Measurements from ENCODE around the gene FIP1L1. TPM values are rescaled to one million over a fixed set of nuclear protein-coding genes. Genes with fewer than 3 reads are reported as not detected.

Gene FIP1L1
- total RNA-seq, 1 donor from 2014 or later = 57.8 TPM

DNA sequence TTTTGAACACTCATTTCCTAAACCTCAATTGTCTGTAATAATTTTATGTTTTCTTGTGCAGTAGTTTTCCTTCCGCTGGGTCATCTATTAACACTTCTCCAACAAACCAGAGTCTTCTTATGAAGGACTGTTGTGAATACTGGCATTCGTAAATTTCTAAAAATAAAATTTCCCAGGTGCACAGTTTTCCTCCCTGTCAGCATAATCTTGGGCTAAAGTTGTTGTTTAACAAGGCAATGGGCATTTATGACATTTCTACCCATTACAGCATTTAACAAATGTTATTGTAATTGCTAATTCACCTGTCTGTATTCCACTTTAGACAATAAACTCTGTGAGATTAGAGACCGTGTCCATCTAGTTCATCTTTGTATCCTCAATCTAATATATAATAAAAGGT is 12.8 kb upstream of the FIP1L1 start:
- H3K9me3 Mint-ChIP-seq (ENCODE audit: unreplicated experiment) = no peaks in the 10 kb centered on the region
- no peak for TF ChIP-seq CTCF (IDR thresholded peaks at IDR 0.05)
- DNase-seq (ENCODE audit: extremely low spot score, unreplicated experiment) = no peak
- H3K27ac Mint-ChIP-seq (ENCODE audit: unreplicated experiment) = no peak overlapping the region
- peaks cover 20% of the 10 kb centered on the region for H3K27me3 Mint-ChIP-seq (ENCODE audit: unreplicated experiment)
- peaks cover 3% of the 10 kb centered on the region for H3K36me3 Mint-ChIP-seq (ENCODE audit: unreplicated experiment)
- peaks cover 37% of the 10 kb centered on the region for H3K4me1 Mint-ChIP-seq (ENCODE audit: unreplicated experiment)
- H3K4me3 Mint-ChIP-seq (ENCODE audit: unreplicated experiment) = peak overlapping the region; percentile 93

DNA sequence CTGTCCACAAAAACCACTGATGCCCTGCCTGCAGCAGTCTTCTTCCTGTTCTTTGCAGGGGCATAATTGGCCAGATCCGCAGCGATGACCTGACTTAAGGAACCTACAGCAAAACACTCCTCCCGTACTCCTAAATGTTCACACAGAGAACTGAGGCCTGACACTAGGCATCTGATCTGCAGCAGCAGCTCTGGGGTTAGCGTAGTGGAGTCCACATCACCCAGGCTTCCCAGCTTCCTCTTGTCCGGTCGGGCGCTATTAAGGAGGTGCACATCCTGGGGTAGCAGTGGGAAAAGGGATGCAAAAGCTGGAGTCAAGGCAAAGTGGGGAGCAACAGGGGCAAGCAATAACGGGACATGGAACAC is 12.3 kb upstream of the FIP1L1 start:
- no peak for TF ChIP-seq CTCF (IDR thresholded peaks at IDR 0.05)
- Mint-ChIP-seq H3K4me1 (ENCODE audit: unreplicated experiment) (peaks cover 37% of the 10 kb centered on the region), H3K27ac (ENCODE audit: unreplicated experiment) (peak overlapping the region; percentile 45), H3K27me3 (ENCODE audit: unreplicated experiment) (peaks cover 25% of the 10 kb centered on the region), H3K36me3 (ENCODE audit: unreplicated experiment) (peaks cover 3% of the 10 kb centered on the region), H3K9me3 (ENCODE audit: unreplicated experiment) (no peaks in the 10 kb centered on the region), H3K4me3 (ENCODE audit: unreplicated experiment) (peak overlapping the region; percentile 93)
- no peak for DNase-seq (ENCODE audit: extremely low spot score, unreplicated experiment)

GRCh38 chr4:53365486-53366300 is 11.7 kb upstream of the FIP1L1 start, which contains the start of gene SCFD2:
Gene SCFD2 (minus strand): TSS chr4:53366061.
- Mint-ChIP-seq H3K4me3 (ENCODE audit: unreplicated experiment) (peak within 1 kb of the TSS; percentile 93), H3K27me3 (ENCODE audit: unreplicated experiment) (peaks cover 26% of the 10 kb centered on the region), H3K36me3 (ENCODE audit: unreplicated experiment) (peaks cover 3% of the 10 kb centered on the region), H3K4me1 (ENCODE audit: unreplicated experiment) (peaks cover 37% of the 10 kb centered on the region), H3K9me3 (ENCODE audit: unreplicated experiment) (no peaks in the 10 kb centered on the region), H3K27ac (ENCODE audit: unreplicated experiment) (peak within 1 kb of the TSS; percentile 95)
- TF ChIP-seq CTCF (IDR thresholded peaks at IDR 0.05) = no peak
- DNase-seq (ENCODE audit: extremely low spot score, unreplicated experiment) = peak; percentile 97

DNA sequence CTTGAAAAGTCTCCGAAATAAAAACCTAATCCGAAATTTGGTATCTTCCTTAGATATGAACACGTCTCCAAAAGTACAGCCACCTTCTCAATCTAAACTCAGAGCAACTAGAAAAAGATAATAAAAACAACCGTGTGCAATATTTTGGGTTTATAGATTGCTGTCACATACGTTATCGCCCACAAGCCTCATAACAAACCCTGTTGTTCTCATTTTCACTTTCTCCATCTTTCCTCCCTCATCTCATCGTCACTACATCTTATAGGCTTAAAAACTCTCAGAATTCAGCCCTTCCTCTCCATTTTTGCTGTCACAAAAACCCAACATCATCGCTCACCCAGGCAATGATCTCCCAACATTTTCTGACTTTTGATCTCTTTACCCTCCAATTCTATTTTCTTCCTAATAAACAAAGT is 11.1 kb upstream of the FIP1L1 start:
- DNase-seq (ENCODE audit: extremely low spot score, unreplicated experiment) = no peak
- Mint-ChIP-seq H3K27me3 (ENCODE audit: unreplicated experiment) (peaks cover 29% of the 10 kb centered on the region), H3K4me1 (ENCODE audit: unreplicated experiment) (peaks cover 36% of the 10 kb centered on the region), H3K36me3 (ENCODE audit: unreplicated experiment) (peaks cover 3% of the 10 kb centered on the region), H3K9me3 (ENCODE audit: unreplicated experiment) (no peaks in the 10 kb centered on the region), H3K4me3 (ENCODE audit: unreplicated experiment) (peak overlapping the region; percentile 93), H3K27ac (ENCODE audit: unreplicated experiment) (peak overlapping the region; percentile 95)
- TF ChIP-seq CTCF (IDR thresholded peaks at IDR 0.05) = no peak

DNA sequence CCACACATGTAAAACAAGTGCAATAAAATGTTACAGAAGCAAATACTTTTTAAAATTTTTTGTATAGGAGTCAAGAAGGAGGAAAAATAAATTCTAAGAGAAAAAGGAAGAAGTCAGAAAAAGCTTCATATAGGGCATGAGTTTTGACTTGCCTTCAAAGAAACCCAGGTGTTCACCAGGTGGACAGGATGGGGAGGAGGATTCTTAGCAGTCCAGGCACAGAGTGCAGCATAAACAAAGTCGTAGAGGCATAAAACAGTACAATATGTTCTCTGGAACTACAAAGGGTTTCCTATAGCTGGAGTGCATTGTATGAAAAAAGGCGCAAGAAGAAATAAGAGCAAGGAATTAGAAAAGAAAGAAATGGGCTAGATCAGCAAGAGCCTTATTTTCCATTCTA is 9.7 kb upstream of the FIP1L1 start:
- Mint-ChIP-seq H3K9me3 (ENCODE audit: unreplicated experiment) (no peaks in the 10 kb centered on the region), H3K27me3 (ENCODE audit: unreplicated experiment) (peaks cover 37% of the 10 kb centered on the region), H3K4me1 (ENCODE audit: unreplicated experiment) (peaks cover 24% of the 10 kb centered on the region), H3K27ac (ENCODE audit: unreplicated experiment) (no peak overlapping the region), H3K36me3 (ENCODE audit: unreplicated experiment) (no peaks in the 10 kb centered on the region), H3K4me3 (ENCODE audit: unreplicated experiment) (no peak overlapping the region)
- DNase-seq (ENCODE audit: extremely low spot score, unreplicated experiment) = no peak
- no peak for TF ChIP-seq CTCF (IDR thresholded peaks at IDR 0.05)

Measured in osteocyte (in vitro differentiated cells).